ENCODE results near the gene GAB3.
"Not testable (repeated sequence)": the region's sequence is repeated elsewhere in the genome, so short reads cannot be mapped to it uniquely, and the experiment has no call there.

The GAB3 gene

GRCh38 chrX:154719132-154719675 is 31.7 kb downstream of the GAB3 start:
- DNase-seq (ENCODE audit: low read depth), result no peak

DNA sequence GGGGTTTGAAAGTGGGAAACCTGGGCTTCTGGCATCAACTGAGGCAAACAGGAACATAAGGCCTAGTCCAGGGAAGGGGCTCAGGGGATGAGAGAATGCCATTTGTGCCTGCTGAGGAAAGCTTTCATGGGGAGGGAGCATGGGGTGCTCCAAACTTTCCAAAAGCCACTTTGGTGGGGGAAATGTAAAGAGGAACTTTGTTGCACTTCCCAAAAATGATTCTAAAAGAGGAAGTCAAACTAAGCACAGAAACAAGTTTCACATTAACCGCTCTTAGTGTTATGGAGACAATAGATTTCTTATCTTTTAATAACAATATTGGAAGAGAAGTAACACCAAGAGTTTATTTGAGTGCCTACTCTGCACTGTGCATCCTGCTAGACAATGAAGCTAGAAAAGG is 32.3 kb downstream of the GAB3 start:
- DNase-seq (ENCODE audit: low read depth), result no peak

DNA sequence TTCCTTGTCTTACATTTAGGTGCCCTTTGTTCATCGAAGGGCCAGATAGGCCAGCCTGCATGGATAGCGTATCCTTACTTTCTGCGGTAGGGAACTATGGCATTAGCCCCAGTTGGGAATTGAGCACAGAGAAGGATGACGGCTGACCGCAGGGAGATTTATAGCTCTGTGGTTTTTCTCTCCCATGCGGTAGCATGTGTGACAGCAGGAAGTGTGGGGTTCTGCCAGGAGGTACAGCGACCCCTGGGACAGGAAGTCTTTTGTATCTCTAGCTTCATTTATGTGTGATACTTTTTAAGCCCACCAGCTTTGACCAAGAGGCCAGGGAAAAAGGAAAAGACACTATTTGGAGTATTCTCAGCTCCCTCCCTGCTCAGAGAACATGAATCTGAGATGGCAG is 33.1 kb downstream of the GAB3 start:
- no peak for DNase-seq (ENCODE audit: low read depth)

GRCh38 chrX:154715825-154716224 is 35.1 kb downstream of the GAB3 start:
- DNase-seq (ENCODE audit: low read depth), result no peak

DNA sequence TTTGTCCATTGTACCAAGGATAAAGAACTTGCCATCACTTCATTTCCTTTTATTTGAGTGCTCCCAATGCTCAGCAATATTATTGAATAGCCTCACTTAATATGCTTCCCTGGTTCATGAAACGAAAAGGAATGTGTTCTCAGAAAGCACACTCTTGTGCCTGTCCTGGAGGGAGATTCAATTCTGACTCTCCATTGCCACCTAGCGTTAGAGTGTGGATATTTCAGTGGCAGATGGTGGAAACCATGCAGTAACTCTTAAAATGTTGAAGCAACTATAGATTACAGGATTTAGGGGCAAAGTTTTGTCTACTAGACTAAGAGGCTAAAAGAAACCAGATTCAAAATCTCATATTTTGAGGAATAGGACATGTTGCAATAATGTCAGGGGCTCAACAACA is 36.0 kb downstream of the GAB3 start:
- no peak for DNase-seq (ENCODE audit: low read depth)

GRCh38 chrX:154712781-154713740 is 37.8 kb downstream of the GAB3 start:
- no peak for DNase-seq (ENCODE audit: low read depth)

GRCh38 chrX:154711264-154711663 is 39.6 kb downstream of the GAB3 start:
- no peak for DNase-seq (ENCODE audit: low read depth)

DNA sequence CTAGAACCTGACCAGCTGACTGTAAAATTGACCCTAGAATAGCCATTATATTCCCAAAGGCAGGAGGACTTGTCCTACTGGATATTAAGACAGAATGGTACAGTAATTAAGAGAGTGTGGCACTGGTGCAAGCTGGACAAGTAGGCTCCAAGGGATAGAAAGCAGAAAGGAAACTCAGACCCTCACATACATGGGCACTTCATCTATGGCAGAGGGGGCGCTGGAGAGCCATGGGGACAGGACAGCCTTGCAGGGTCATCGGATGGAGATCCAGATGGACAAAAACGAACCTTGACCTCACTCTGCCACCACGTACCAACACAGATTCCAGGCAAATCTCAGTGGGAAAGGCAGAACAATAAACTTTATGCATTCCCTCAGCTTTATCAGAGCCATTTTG is 40.6 kb downstream of the GAB3 start:
- no peak for DNase-seq (ENCODE audit: low read depth)

- DNase-seq (ENCODE audit: low read depth), result no peak
Observed at GRCh38 chrX:154698630-154699248, 52.1 kb downstream of the GAB3 start.

DNA sequence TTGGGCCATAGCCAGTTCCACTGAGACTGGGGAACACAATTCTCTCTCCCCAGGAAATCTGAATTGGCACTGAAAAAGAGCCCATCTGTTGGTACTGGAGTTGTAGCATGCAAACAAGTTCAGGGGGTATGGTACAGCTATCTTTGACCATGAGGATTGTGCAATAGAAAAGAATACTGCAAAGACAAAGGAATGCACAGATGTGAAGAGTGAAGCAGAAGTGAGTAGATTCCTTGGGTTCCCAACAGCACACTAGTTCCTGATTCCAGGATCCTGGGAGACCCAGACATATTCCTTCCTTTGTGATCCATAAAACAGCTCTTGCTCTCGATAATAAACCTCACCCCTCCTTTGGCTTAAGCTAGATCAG is 54.2 kb downstream of the GAB3 start:
- no peak for DNase-seq (ENCODE audit: low read depth)

DNA sequence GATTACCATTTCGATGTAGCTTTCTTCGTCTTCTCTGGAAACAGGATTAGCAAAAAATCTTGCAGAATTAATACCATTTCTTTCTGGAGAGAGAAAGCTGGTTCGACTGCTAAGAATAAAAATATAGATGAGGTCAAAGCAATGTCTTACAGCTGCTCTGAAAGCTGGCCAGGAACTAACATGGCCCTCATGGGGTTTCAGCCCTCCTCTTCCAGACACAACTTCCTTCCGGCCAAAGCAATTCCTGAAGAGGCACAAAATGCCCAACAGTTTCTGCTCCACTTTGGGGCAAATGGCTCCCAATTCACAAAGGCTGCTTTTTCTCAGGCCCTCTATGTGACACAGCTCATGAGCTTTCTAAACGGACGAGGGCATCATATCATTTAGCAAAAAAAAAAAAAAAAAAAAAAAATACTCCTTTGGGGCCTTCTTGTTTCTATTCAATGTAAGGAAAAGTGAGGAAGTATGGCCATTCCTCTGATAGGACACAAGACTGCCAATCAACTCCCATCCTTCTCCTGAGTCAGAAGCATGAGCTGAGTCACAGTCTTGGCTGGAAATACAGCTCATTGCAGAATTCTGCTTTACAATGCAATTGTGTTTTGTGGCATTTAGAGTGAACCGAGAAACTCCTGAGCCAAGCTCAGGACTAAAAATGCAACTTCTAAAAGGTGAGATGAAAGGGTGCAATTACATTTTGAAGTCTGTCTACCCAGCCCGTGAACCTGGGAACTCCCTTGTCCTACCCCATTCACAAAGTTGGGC is 54.8 kb downstream of the GAB3 start:
- DNase-seq (ENCODE audit: low read depth), result no peak

GRCh38 chrX:154693394-154693793 is 57.5 kb downstream of the GAB3 start:
- no peak for DNase-seq (ENCODE audit: low read depth)

DNA sequence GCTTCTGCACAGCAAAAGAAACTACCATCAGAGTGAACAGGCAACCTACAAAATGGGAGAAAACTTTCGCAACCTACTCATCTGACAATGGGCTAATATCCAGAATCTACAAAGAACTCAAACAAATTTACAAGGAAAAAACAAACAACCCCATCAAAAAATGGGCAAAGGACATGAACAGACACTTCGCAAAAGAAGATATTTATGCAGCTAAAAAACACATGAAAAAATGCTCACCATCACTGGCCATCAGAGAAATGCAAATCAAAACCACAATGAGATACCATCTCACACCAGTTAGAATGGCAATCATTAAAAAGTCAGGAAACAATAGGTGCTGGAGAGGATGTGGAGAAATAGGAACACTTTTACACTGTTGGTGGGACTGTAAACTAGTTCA is 60.4 kb downstream of the GAB3 start:
- not testable (repeated sequence) for DNase-seq (ENCODE audit: low read depth)

DNA sequence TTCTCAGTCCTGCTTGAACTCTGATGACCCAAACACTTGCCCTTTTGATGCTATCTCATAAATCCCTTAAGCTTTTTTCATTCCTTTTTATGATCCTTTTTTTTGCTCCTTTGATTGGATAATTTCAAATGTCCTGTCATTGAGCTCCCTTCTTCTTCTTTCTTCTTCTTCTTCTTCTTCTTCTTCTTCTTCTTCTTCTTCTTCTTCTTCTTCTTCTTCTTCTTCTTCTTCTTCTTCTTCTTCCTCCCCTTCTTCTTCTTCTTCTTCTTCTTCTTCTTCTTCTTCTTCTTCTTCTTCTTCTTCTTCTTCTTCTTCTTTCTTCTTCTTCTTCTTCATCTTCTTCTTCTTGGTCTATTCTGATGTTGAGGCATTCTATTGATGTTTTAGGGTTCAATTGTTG is 78.8 kb downstream of the GAB3 start:
- not testable (repeated sequence) for DNase-seq (ENCODE audit: low read depth)

GRCh38 chrX:154670848-154671247 is 80.0 kb downstream of the GAB3 start:
- not testable (repeated sequence) for DNase-seq (ENCODE audit: low read depth)

DNA sequence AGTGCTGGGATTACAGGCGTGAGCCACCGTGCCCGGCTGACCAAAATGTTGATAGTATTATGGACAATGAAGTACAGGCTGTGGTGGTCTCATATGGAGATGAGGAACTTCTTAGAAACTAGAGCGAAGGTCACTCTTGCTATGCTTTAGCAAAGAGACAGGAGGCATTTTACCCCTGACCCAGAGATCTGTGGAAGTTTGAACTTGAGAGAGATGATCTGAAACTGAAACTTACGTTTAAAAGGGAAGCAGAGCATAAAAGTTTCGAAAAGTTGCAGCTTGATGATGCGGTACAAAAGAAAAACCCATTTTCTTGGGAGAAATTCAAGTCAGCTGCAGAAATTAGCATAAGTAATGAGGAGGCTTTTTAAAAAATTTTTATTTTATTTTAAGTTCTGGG is 89.0 kb downstream of the GAB3 start:
- DNase-seq (ENCODE audit: low read depth), result no peak

- no peak for DNase-seq (ENCODE audit: low read depth)
Observed at GRCh38 chrX:154661170-154661569, 89.7 kb downstream of the GAB3 start.

DNA sequence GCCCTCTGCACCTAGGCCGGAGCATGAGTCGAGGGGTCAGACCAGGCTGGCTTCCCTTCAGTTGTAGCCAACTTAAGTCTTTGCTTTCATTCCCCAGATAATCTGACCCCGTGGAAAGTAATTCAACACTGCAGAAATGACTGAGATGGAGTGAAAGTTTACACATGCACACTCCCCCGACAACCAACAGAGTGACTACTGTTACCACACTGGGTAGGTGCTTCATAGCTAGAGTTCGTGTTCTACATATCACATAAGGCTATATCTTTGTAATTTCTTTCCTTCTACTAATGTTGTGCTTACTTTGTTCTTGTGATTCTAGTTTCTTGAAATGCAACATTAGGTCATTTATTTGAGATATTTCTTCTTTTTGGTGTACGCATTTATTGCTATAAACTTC is 90.3 kb downstream of the GAB3 start:
- no peak for DNase-seq (ENCODE audit: low read depth)

DNA sequence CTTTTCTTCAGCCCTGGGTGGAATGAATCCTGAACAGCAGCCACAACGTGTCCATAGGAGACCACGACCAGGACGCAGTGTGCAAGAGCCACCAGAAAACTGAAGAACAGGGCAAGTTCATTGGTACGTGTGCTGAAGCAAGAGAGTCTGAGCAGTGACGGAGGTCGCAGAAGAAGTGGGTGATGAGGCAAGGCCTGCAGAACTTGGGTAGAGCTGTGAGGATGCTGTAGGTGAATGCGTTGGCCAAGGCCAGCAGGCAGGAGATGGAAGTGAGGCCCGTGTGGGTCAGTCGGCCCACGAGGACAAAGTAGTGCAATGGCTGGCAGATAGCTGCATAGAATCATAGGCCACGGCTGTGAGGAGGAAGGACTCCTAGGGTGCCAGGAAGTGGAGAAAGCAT is 91.9 kb downstream of the GAB3 start:
- DNase-seq (ENCODE audit: low read depth), result no peak

DNA sequence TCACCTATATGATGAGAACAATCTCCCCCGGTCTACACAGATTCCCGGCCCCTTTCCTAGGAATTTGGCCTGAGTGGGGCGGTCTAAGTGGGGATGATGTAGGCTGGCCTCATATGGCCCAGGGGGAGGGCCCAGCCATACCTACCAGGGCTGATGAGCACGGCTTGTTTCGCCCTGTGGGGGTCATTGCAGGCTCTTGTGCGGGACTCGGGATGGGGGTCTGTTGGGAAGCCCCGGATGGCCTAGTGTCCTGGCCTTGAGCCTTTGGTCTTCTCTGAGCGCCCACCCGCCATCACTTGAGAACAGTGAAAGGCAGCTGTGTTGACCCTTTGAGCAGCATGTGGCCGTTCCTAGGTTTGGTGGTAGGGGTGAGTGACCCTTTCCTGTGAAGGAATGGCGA is 92.7 kb downstream of the GAB3 start:
- no peak for DNase-seq (ENCODE audit: low read depth)

DNA sequence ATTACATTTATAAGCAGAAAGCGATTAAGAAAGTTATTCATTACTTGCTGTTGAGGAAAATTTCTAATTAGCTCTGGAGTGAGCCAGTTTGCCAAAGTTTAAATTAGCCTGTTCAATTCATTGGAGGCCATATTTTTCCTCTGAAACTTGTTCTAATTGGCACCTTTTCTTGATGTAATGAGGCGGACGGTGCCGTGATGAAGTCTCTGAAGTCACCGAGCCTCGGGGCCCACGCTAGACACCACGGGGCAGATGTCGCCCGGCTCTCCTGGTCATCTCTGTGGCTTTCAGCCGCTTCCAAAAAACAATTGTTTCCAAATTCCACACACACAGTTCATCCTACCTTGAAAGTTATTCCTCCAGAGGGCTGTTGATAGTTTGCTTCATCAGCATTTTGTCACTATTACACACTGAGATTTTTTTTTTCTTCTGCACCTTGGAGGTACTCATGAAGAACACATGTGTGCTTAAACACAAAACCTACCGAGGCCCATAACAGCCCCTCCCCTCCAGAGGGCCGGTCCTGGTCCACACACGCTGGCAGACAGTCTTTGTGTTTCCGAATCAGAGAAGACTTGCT is 93.6 kb downstream of the GAB3 start:
- no peak for DNase-seq (ENCODE audit: low read depth)

- DNase-seq (ENCODE audit: low read depth), result no peak
Observed at GRCh38 chrX:154655786-154656185, 95.1 kb downstream of the GAB3 start.

Data from HS-27A (cell line).